Loucy (cell line): ENCODE data around the gene AFF3.
A peak's percentile ranks its signal among the peaks of the same experiment; 100 is the strongest.

Experiments
- H2AFZ ChIP-seq: fragments of 200-600 bp; sonication (generic); 2 replicates; pipeline ENCODE4 v1.6.0; 2016; ENCODE audit warnings: antibody characterized with exemption, mild to moderate bottlenecking, low read length, moderate library complexity
- H3F3A ChIP-seq: fragments of 200-600 bp; 2 replicates; pipeline ENCODE4 v1.6.0; 2016; ENCODE audit warnings: antibody characterized with exemption, low read depth, mild to moderate bottlenecking
- H3K27me3 ChIP-seq: fragments of 200-600 bp; sonication (generic); 2 replicates; pipeline ENCODE4 v1.6.1; 2014; ENCODE audit warnings: low read length, mild to moderate bottlenecking; ENCODE audit not compliant: insufficient read depth, poor library complexity, severe bottlenecking
- H3K36me3 ChIP-seq: fragments of 200-600 bp; sonication (generic); 2 replicates; pipeline ENCODE4 v1.6.1; 2016; ENCODE audit warnings: low read length; ENCODE audit not compliant: insufficient read depth
- H3K4me1 ChIP-seq: fragments of 200-600 bp; sonication (generic); 2 replicates; pipeline ENCODE4 v1.5.1; 2014; ENCODE audit warnings: low read length, mild to moderate bottlenecking; ENCODE audit not compliant: insufficient read depth, poor library complexity, severe bottlenecking
- H3K4me2 ChIP-seq: fragments of 200-600 bp; sonication (generic); 2 replicates; pipeline ENCODE4 v1.6.0; 2014; ENCODE audit warnings: antibody characterized with exemption, low read length, low read depth, mild to moderate bottlenecking; ENCODE audit not compliant: poor library complexity, severe bottlenecking
- H3K4me3 ChIP-seq: fragments of 200-600 bp; sonication (generic); 2 replicates; pipeline ENCODE4 v1.5.1; 2014; ENCODE audit warnings: low read length, mild to moderate bottlenecking, mixed read lengths; ENCODE audit not compliant: poor library complexity, severe bottlenecking
- H3K79me2 ChIP-seq: fragments of 200-600 bp; sonication (generic); 2 replicates; pipeline ENCODE4 v1.6.1; 2014; ENCODE audit warnings: low read length; ENCODE audit not compliant: insufficient read depth
- H3K9ac ChIP-seq: fragments of 200-600 bp; sonication (generic); 2 replicates; pipeline ENCODE4 v1.6.0; 2014; ENCODE audit warnings: mild to moderate bottlenecking, low read depth, low read length, moderate library complexity; ENCODE audit not compliant: poor library complexity, severe bottlenecking
- H3K9me2 ChIP-seq: fragments of 200-600 bp; sonication (generic); replicated peaks from 2 replicates; pipeline ENCODE4 v1.6.1; 2016; ENCODE audit warnings: low read depth, low read length, mixed read lengths
- H3K9me3 ChIP-seq: fragments of 200-600 bp; sonication (generic); 2 replicates; pipeline ENCODE4 v1.6.1; 2014; ENCODE audit warnings: mild to moderate bottlenecking, antibody characterized with exemption, low read length, low read depth; ENCODE audit not compliant: insufficient read depth
- H4K20me1 ChIP-seq: fragments of 200-600 bp; sonication (generic); 2 replicates; pipeline ENCODE4 v1.6.0; 2014; ENCODE audit warnings: antibody characterized with exemption, low read length, mild to moderate bottlenecking; ENCODE audit not compliant: insufficient read depth, poor library complexity, severe bottlenecking
- EZH2phosphoT487 ChIP-seq: fragments of 200-600 bp; IDR thresholded peaks from 2 replicates; pipeline ENCODE4 v1.6.1; 2018; ENCODE audit warnings: antibody characterized with exemption, mild to moderate bottlenecking, moderate library complexity, borderline replicate concordance
- TF ChIP-seq, protein P1 (sequence below): fragments of 200-600 bp; sonication (generic); conservative IDR thresholded peaks from 2 replicates; pipeline ENCODE4 v1.5.1; 2014; ENCODE audit warnings: mild to moderate bottlenecking, antibody characterized with exemption, low read length

AFF3 gene

DNA sequence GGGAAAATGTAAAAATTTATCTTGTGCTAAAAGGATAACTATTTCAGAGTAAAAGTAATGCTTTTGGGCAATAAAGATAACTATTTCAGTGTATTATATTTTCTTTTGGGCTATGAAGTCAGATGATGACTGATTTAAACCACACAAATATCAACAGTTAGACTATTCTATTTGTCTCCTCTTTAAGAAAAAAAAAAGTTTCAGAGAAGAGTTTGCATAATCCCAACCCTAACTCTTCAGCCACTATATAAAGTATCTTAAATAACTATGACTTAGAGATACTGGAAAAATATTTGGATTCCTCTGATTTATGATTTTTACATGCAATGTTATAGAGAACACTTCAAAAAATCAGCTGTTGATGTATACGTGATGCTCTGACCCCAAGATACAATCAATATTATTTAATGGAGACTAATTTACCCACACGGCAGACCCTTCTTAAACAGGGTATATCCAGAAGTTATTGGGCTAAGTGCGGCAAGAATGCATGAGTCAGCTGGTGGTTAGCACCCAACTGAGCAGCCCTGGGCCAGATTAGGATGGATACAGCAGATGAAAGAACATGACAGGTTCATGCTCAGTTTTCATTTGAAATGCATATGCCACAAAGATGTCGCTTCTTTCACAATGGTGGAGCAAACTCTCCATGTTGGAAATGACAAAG lies 279.0 kb downstream of the AFF3 start:
- H3F3A ChIP-seq, result no peaks in the 10 kb centered on the region
- H3K9ac ChIP-seq, result no peak overlapping the region
- no peaks in the 10 kb centered on the region for H3K27me3 ChIP-seq
- no peaks in the 10 kb centered on the region for H4K20me1 ChIP-seq
- H3K36me3 ChIP-seq, result no peaks in the 10 kb centered on the region
- TF ChIP-seq, protein P1, sequence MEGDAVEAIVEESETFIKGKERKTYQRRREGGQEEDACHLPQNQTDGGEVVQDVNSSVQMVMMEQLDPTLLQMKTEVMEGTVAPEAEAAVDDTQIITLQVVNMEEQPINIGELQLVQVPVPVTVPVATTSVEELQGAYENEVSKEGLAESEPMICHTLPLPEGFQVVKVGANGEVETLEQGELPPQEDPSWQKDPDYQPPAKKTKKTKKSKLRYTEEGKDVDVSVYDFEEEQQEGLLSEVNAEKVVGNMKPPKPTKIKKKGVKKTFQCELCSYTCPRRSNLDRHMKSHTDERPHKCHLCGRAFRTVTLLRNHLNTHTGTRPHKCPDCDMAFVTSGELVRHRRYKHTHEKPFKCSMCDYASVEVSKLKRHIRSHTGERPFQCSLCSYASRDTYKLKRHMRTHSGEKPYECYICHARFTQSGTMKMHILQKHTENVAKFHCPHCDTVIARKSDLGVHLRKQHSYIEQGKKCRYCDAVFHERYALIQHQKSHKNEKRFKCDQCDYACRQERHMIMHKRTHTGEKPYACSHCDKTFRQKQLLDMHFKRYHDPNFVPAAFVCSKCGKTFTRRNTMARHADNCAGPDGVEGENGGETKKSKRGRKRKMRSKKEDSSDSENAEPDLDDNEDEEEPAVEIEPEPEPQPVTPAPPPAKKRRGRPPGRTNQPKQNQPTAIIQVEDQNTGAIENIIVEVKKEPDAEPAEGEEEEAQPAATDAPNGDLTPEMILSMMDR, result no peak
- TF ChIP-seq EZH2phosphoT487, result no peak
- H3K4me1 ChIP-seq, result peaks cover 55% of the 10 kb centered on the region
- no peak overlapping the region for H2AFZ ChIP-seq
- no peaks in the 10 kb centered on the region for H3K79me2 ChIP-seq
- no peak overlapping the region for H3K4me2 ChIP-seq
- H3K9me2 ChIP-seq, result no peaks in the 10 kb centered on the region
- H3K4me3 ChIP-seq, result no peak overlapping the region
- H3K9me3 ChIP-seq, result no peaks in the 10 kb centered on the region

DNA sequence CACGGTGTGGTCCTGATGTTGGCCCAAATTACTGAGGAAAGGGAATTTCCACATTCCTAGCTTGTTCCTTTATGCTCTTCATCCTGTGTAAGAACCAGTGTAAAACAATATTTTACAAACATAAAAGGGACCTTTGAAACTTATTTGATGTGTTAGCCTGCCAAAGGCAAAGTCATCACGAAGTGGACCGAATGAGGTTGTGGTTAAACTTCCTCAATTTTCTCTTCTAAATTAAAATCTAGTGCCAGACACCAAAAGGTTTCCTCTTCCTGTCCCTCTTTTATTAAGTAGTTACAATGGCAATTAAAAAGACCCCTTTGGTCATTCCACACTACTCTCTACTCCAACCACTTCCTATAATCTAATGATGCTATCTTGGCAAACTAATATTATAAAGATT lies 279.8 kb downstream of the AFF3 start:
- Histone ChIP-seq H3K9me3 (no peaks in the 10 kb centered on the region), H3K4me2 (peak overlapping the region; percentile 37), H3K4me3 (peak overlapping the region; percentile 24), H3K9ac (no peak overlapping the region), H3K27me3 (no peaks in the 10 kb centered on the region), H3K36me3 (no peaks in the 10 kb centered on the region), H4K20me1 (no peaks in the 10 kb centered on the region), H3K79me2 (no peaks in the 10 kb centered on the region), H3F3A (no peaks in the 10 kb centered on the region), H2AFZ (no peak overlapping the region), H3K9me2 (no peaks in the 10 kb centered on the region), H3K4me1 (peaks cover 47% of the 10 kb centered on the region)
- TF ChIP-seq EZH2phosphoT487, result peak; percentile 66; the same call in 1 of the 2 replicates
- TF ChIP-seq, protein P1, result no peak

DNA sequence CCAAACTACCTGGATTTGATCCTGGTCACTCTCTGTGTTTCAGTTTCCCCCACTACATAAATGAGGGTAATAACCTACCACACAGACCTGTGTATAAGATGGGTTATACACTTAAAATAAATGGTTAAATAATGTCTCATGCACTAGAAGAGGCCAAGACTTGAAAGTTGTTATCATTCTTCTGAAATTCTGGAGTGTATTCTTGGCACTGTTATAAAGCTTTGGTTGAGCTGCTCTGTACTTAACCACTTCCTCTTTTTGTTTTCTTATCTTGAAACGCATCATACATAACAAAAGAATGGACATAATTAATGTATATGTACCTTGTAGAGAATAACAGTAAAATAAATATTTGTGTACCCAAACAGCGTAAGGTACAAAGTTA lies 281.0 kb downstream of the AFF3 start:
- no peaks in the 10 kb centered on the region for H3K9me3 ChIP-seq
- H3K79me2 ChIP-seq, result no peaks in the 10 kb centered on the region
- no peaks in the 10 kb centered on the region for H4K20me1 ChIP-seq
- no peaks in the 10 kb centered on the region for H3K9me2 ChIP-seq
- no peak overlapping the region for H3K9ac ChIP-seq
- TF ChIP-seq, protein P1, result no peak
- TF ChIP-seq EZH2phosphoT487, result no peak
- no peaks in the 10 kb centered on the region for H3K36me3 ChIP-seq
- peaks cover 46% of the 10 kb centered on the region for H3K4me1 ChIP-seq
- no peak overlapping the region for H2AFZ ChIP-seq
- H3F3A ChIP-seq, result no peaks in the 10 kb centered on the region
- peak overlapping the region; percentile 3 for H3K4me3 ChIP-seq
- H3K4me2 ChIP-seq, result peak overlapping the region; percentile 37
- H3K27me3 ChIP-seq, result no peaks in the 10 kb centered on the region
